HG02885 (cell line): ENCODE measurements around the gene SRRD.

Experiments
- ATAC-seq: cut with Tn5 transposase; IDR thresholded peaks from one replicate; pipeline ENCODE4 v1.9.1; 2021; ENCODE audit warnings: mild to moderate bottlenecking; ENCODE audit not compliant: unreplicated experiment, poor library complexity

SRRD gene

DNA sequence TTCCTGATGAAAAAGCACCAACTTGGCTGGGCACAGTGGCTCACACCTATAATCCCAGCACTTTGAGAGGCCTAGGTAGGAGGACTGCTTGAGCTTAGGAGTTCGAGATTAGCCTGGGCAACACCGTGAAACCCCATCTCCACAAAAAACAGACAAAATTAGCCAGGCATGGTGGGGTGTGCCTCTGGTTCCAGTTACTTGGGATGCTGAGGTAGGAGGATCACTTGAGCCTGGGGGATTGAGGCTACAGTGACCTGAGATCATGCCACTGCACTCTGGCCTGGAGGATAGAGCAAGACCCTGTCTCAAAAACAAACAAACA lies 3.1 kb upstream of the SRRD start:
- ATAC-seq, result no peak

- no peak for ATAC-seq
Measured at GRCh38 chr22:26481112-26481693, 2.5 kb upstream of the SRRD start.

DNA sequence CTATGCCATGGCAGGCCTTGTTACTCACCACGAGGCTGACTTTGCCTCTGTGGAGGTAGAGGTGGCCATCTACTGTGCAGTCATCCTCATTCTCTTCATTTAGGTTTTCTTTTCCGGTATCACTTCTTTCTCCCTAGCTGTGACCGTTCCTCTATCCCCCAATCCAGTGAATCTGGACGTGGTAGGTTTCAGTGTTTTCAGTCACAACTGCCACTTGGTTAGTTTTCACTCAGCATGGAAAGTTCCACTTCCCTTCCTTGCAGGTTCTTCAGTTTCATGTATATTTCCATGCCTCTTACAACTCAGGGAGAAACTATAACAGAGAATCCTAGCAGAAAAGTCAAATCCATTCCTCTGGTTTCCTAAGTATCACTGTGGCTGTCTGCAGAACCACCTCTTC lies 2.0 kb upstream of the SRRD start:
- no peak for ATAC-seq

DNA sequence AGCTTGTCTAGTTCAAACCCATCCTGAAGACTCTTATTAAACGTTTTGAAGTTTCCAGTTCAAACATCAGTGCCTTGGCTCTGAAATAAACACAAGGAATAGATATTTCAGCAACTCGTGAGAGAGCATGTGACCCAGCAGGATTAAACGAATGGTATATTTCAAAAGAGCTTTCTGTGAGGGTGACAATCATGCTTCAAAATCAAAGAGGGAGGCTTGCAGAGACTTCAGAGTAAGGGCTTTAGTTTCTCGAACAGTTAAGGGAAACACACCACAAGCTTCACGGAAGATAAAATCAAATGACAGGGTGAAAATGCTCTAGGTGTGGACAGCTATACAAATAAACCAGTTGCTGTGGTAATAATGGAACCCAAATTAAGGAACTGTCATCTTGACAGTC lies 1.5 kb upstream of the SRRD start:
- no peak for ATAC-seq

DNA sequence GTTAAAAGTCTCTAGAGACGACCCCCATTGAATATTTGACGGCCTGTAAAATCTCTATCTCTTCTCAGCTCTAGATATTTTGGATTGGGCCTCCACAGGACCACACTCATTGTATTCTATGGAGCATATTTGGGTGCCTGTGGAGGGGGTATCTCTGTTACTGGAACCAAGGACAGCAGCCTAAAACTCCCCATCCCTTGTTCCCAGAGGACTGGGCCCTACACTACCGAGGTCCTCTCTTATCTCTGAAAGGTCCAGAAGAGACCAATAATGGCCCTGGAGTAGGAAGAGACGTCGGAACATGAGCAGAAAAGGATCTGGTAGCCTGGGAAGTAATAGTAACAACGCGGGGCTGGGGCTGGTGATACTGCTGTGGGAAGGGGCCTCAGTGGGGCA lies 636 bp upstream of the SRRD start:
- ATAC-seq, result no peak

GRCh38 chr22:26484360-26484706 lies 656 bp downstream of the SRRD start:
- ATAC-seq, result no peak

DNA sequence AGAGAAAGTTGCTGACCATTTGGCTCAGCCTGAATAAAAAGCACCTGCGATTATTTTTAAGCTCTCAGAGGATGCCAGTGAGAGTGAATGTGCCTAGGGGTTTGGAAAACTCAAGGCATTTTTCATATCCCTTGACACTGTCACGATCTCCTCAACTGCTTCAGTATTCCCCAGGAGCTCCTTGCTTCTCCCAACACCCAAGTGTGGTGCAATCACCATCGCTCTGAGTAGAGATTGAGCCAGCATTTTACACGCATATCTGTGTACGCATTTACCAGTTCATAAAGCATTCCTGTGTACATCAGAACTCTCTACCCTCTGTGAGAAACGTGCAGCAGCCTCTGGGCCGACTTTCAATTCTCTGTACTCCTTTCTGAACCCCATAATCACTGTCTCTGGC lies 1.3 kb downstream of the SRRD start:
- no peak for ATAC-seq

- no peak for ATAC-seq
Measured at GRCh38 chr22:26485806-26486390, 2.2 kb downstream of the SRRD start.

GRCh38 chr22:26486394-26486793 lies 2.7 kb downstream of the SRRD start:
- no peak for ATAC-seq

GRCh38 chr22:26487996-26488395 lies 4.3 kb downstream of the SRRD start:
- ATAC-seq, result no peak

DNA sequence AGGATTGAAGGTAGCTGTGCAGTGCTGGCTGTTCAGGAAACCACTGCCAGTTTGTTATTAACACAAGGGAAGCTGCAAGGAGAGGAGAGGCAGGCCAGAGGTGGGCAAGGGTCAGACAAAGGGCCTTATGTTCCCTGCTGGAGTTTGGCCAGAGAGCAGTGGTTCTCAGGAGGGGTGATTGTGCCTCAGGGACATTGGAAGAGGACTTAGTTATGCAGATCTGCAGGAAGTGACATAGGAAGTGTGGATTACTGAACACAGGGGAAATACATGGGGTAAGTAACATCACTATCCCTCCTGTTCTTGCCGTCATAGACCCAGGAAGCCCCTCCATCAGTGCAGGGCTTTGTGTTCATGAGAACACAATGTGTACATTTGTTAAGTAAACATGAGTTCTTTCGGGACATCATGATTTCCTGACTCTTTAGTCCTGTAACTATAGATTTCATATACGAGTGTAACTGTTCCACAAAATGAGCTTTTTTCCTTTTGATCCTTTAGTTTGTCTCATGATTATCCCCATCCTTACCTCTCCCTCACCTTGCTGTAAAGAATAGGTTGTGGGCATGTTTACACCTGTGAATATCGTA lies 5.9 kb downstream of the SRRD start:
- ATAC-seq, result no peak

- no peak for ATAC-seq
Measured at GRCh38 chr22:26492220-26492619, 8.5 kb downstream of the SRRD start.

GRCh38 chr22:26494506-26494905 lies 10.8 kb downstream of the SRRD start:
- ATAC-seq, result no peak

DNA sequence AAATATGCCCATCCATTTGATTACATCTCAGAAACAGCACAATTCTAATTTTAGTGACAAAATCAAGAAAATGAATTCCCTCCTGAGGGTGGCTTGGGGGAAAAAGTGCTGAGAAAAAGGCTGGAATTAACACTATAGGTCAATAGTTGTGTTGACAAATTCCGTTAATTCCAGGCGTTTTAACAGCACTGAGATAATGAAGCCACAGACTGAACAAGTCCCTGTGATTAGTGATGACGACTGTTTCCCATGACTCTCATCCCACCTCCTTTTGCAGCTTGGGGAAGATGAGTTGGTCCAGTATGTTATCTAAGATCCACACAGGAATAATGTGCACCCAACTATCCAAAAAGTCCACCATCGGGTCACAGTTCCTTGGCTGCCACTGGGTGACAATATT lies 12.8 kb downstream of the SRRD start:
- no peak for ATAC-seq

DNA sequence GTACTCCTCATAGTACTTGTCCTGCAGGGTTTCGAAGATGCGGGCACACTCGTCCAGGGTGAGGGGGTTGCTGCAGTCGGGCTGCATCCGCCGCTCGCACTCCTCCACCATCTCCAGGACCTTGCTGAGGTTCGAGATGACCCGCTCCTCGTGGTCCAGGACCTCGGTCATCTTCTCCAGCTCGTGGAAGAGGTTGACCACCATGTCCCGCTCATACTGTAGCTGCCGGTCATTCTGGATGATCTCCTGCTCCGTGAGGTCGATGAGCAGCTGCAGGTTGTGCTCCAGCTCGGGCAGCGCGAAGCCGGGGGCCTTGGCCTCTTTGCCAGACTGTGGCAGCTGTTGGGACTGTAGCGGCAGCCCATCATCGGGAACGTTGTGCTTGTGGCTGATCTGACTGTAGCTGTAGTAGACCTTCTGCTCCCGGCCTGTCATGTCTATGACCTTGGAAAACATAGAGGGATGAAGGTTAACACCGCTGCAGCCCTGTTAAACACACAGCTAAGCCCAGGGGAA lies 15.6 kb downstream of the SRRD start:
- no peak for ATAC-seq

DNA sequence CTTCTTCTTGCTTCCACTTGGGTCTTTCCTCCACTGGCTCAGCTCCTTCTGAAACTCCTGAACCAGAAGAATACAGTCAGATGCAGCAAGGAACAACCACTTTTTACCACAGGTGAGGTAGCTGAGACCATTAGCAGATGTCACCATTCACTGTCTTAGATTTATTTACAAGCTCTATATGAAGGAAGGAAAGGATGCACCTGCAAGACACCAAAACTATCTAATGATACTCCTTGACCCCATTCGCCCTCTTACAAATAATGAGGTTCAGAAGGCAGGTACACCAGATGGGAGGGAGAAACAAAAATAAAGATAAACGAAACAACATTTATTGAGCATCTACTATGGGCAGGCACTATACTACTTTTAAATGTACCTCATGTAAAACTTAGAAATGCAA lies 18.3 kb downstream of the SRRD start:
- ATAC-seq, result no peak

DNA sequence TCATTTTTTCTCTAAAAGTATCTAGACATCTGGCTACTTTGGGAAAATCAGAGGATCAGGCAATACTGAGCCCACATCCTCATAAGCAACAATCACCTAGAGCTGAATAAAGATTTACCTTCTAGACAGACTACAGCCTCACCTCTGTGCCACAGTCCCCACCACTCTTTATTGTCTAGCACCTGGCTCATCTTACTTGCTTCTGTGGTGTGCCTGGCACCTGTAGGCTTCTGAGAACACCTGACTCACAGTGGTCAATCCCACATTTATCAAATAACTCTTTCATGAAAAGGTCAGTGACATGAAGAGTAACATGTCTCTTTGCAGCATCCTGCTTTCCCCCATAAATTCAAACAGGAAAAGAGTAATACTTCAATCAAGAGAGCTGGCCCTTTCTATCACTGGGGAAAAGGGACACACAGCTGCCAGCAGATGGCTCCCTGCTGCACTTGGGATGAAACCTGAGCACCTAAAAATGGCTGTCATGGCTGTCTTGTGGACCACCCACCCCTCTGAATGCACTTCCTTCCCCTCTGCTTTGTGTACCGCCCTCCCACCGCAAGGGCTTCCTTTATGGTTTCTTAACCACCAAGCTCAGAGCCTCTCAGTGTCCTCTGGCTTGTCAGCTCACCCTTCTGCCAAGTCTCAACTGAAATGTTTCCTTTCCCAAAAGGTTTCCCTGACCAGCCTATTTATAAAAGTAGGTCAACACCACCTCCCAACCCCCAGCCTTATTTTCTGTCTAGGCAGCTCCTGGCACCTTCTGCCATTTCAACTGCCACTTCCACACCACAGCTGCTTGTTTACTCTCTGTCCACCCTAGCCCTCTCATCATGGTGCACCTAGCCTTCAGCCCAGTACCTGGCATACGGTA lies 19.2 kb downstream of the SRRD start:
- ATAC-seq, result no peak

DNA sequence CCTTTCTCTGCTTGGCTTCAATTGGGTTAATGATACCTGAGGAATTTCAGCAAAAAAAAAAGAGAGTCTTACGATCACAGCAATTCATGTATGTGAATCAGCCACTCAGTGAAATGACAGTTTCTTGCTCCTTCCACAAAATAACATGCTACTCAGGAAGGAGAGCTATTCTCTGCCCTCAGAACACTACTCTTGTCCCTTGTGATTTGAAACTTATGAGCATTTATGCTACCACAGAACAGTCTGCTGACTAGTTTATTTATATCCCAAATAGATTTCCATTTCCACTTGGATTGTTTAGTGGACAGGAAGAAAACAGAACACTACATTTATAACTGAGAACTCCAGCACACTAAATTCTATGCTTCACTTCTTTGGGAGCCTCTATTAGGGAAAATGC lies 20.1 kb downstream of the SRRD start:
- ATAC-seq, result no peak

DNA sequence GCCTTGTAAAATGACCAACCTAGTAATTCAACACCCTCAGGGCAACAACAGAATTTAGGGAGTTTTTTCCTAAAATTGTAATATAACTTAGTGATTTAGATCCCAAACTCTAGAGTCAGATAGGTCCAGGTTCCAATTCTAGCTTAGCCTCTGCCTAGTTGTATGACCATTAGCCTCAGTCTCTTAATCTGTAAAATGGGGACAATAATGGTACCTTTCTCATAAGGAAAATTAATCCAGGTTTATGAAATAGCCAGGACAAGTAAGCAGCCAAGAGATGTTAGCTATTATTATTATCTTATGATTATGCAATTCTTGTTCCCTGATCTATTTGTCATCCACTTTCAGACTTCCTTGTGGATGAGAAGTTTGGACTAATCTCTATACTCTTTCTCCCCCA lies 24.5 kb downstream of the SRRD start:
- ATAC-seq, result no peak

GRCh38 chr22:26512149-26512793 lies 28.6 kb downstream of the SRRD start, which contains the start of gene TFIP11:
TFIP11 (minus strand) TSS chr22:26512473; CDS start chr22:26510272, 2,201 bp downstream.
- ATAC-seq, result peak; percentile 93

GRCh38 chr22:26513838-26514237 lies 30.2 kb downstream of the SRRD start:
- no peak for ATAC-seq
